Upper lobe of left lung (tissue), 6 donors: Measurements from ENCODE around the gene FAM20B. TPM values are rescaled to one million over a fixed set of nuclear protein-coding genes. Genes with fewer than 3 reads are reported as not detected.
A peak's percentile ranks its signal among the peaks of the same experiment; 100 is the strongest.

Experiments
- ATAC-seq, 2 donors: fragments of 200-7000 bp; cut with Tn5 transposase; one replicate each; pipeline ENCODE4 v1.9.1; 2022; ENCODE audit warnings: mild to moderate bottlenecking in 2 of 2, moderate library complexity in 2 of 2; ENCODE audit not compliant: low FRiP score in 2 of 2
- DNase-seq, 2 donors: peaks; one replicate each; pipeline ENCODE4 v3.0.0-alpha.2; 2019 to 2020
- H3K27ac ChIP-seq, 4 donors: fragments of 200-600 bp; sonication (generic); one replicate each; pipeline ENCODE4 v1.5.1; 2016 to 2019
- H3K27me3 ChIP-seq, 4 donors: fragments of 200-600 bp; sonication (generic); one replicate each; pipeline ENCODE4 v1.5.1; 2017 to 2019
- H3K36me3 ChIP-seq, 4 donors: fragments of 200-600 bp; sonication (generic); one replicate each; pipeline ENCODE4 v1.5.1; 2016 to 2019
- H3K4me1 ChIP-seq, 4 donors: fragments of 200-600 bp; sonication (generic); one replicate each; pipeline ENCODE4 v1.5.1; 2018 to 2019
- H3K4me3 ChIP-seq, 4 donors: fragments of 200-600 bp; sonication (generic); one replicate each; pipeline ENCODE4 v1.5.1; 2017 to 2019; ENCODE audit warnings: mild to moderate bottlenecking in 2 of 4, moderate library complexity in 1 of 4
- H3K9me3 ChIP-seq, 4 donors: fragments of 200-600 bp; sonication (generic); one replicate each; pipeline ENCODE4 v1.5.1; 2018 to 2019
- EP300 ChIP-seq, 4 donors: sonication (generic); formaldehyde crosslinking; IDR thresholded peaks; one replicate each; pipeline ENCODE4 v1.5.1; 2017; ENCODE audit warnings: antibody characterized with exemption in 4 of 4, control low read depth in 2 of 4
- POLR2A ChIP-seq, 4 donors: fragments of 450-650 bp; IDR thresholded peaks; one replicate each; pipeline ENCODE4 v1.5.1; 2016 to 2017; ENCODE audit warnings: antibody characterized with exemption in 4 of 4, mild to moderate bottlenecking in 2 of 4
- POLR2AphosphoS5 ChIP-seq, 2 donors: sonication (generic); formaldehyde crosslinking; IDR thresholded peaks; one replicate each; pipeline ENCODE4 v1.5.1; 2017; ENCODE audit warnings: antibody characterized with exemption in 2 of 2
- WGBS, 2 donors: methylation state at CpG; one replicate each; pipeline ENCODE4 v1.1.5; 2017 to 2018; 5-methylcytosine and 5-hydroxymethylcytosine counted together
- total RNA-seq, 6 donors: library from RNA; depleted of rRNA in 4 of 6; stranded (reverse); fragments of >200 nt in 4 of 6; gene quantifications; one replicate each; pipeline versions ENCODE4 v1.1.0 to v1.2.1, GENCODE V29; 2016 to 2021
- TF ChIP-seq, protein P1 (sequence below), 6 experiments: fragments of 450-650 bp in 4 of 6; fragments of 200-600 bp in 2 of 6; sonication (generic) in 2 of 6; IDR thresholded peaks; one replicate each; pipeline ENCODE4 v1.5.1; 2016 to 2019; ENCODE audit warnings: antibody characterized with exemption in 6 of 6
- donor health status: DM: no; HTN: no; CAD: no; lungs with moderate emphysema.
- donor health status: DM: no; HTN: yes; CAD: no; lungs with severe emphysema.

The FAM20B gene
- total RNA-seq, 6 donors from 2014 or later = 7.3 to 41.7 (median 24.9) TPM

DNA sequence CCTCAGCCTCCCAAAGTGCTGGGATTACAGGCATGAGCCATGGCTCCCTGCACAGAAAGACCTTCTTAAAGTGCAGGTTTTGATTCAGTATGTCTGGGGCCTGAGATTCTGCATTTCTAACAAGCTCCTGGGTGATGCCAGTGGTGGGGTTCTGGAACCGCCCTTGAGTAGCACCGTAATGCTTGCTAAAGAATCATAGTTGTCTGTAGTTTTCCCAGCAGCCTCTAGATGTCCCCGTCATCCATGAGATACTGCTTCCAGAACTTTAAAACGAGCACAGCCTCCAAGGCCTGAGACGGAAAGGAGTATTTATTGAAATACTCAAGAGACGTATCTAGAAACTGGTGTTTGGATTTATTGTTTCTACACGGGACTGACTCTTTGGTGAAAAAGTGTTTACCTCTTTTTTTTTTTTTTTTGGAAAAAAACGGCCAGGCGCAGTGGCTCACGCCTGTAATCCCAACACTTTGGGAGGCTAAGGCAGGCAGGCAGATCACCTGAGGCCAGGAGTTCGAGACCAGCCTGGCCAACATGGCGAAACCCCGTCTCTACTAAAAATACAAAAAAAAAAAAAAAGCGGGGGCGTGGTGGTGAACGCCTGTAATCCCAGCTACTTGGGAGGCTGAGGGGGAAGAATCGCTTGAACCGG is 53.5 kb downstream of the FAM20B start:
- H3K27me3 ChIP-seq = no peaks in the 10 kb centered on the region
- 48 to 53% methylated on average over 17 to 18 of the region's 18 CpGs for WGBS, 2 donors
- DNase-seq = peak in 1 of 2 donors; percentile 59
- H3K36me3 ChIP-seq = peaks cover 0 to 1% (median 0%) of the 10 kb centered on the region in 4 donors
- no peaks in the 10 kb centered on the region for H3K9me3 ChIP-seq
- peak; percentile 64 for ATAC-seq
- H3K4me1 ChIP-seq = peaks cover 17 to 18% (median 17%) of the 10 kb centered on the region in 4 donors
- H3K4me3 ChIP-seq = no peak overlapping the region
- no peak overlapping the region for H3K27ac ChIP-seq
- no peak for TF ChIP-seq POLR2A (IDR thresholded peaks at IDR 0.05)
- TF ChIP-seq, protein P1, sequence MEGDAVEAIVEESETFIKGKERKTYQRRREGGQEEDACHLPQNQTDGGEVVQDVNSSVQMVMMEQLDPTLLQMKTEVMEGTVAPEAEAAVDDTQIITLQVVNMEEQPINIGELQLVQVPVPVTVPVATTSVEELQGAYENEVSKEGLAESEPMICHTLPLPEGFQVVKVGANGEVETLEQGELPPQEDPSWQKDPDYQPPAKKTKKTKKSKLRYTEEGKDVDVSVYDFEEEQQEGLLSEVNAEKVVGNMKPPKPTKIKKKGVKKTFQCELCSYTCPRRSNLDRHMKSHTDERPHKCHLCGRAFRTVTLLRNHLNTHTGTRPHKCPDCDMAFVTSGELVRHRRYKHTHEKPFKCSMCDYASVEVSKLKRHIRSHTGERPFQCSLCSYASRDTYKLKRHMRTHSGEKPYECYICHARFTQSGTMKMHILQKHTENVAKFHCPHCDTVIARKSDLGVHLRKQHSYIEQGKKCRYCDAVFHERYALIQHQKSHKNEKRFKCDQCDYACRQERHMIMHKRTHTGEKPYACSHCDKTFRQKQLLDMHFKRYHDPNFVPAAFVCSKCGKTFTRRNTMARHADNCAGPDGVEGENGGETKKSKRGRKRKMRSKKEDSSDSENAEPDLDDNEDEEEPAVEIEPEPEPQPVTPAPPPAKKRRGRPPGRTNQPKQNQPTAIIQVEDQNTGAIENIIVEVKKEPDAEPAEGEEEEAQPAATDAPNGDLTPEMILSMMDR (IDR thresholded peaks at IDR 0.05) = peak; percentile 49 to 80 (median 67)

DNA sequence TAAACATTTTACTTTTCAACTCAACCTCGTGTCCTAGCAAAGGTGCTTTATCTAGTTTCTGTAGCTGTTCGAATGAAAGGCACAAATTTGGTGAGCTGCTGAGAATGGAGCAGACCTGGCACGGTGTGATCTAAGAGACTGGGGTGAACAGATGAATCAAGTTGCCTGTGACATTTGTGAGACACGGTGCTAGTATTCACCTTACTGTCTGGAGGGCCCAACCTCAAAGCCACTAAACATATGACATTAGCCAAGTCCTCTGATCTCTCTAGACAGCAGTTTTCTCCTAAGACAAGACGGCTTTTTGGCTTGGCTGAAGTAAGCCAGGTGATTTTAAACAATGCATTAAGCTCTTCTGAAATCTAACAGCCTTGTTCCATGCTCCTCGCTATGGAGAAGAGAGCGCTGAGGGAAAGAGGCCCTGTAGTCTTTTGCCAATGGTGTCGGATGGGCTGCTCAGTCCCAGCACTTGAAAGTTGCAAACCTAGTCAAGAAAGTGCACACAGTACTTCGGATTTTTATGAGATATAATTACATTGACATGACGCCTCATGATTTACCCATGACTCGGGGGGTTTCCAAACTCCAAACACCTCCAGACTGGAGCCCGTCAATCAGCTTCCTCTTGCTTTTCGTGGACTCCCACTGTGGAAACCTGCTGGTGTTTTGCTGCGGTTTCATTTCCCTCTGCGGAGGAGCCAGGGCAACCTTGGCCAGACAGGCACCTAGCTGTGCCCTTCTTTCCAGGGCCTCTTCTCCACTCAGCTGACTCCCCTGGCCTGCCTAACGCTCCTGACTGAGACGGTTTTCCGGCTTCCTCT is 55.4 kb downstream of the FAM20B start:
- Histone ChIP-seq H3K36me3 (peaks cover 0 to 12% (median 6%) of the 10 kb centered on the region in 4 donors), H3K9me3 (no peaks in the 10 kb centered on the region), H3K4me3 (peak overlapping the region; percentile 73 to 97 (median 82)), H3K4me1 (peaks cover 17 to 18% (median 17%) of the 10 kb centered on the region in 4 donors), H3K27me3 (no peaks in the 10 kb centered on the region), H3K27ac (peak overlapping the region; percentile 88 to 93 (median 90))
- ATAC-seq (no peak), DNase-seq (no peak)
- WGBS, 2 donors = 32 to 48% methylated on average over 14 to 18 of the region's 18 CpGs
- TF ChIP-seq, protein P1 (IDR thresholded peaks at IDR 0.05) = no peak
- no peak for TF ChIP-seq POLR2AphosphoS5 (IDR thresholded peaks at IDR 0.05)
- TF ChIP-seq EP300 (IDR thresholded peaks at IDR 0.05) = no peak
- no peak for TF ChIP-seq POLR2A (IDR thresholded peaks at IDR 0.05)

DNA sequence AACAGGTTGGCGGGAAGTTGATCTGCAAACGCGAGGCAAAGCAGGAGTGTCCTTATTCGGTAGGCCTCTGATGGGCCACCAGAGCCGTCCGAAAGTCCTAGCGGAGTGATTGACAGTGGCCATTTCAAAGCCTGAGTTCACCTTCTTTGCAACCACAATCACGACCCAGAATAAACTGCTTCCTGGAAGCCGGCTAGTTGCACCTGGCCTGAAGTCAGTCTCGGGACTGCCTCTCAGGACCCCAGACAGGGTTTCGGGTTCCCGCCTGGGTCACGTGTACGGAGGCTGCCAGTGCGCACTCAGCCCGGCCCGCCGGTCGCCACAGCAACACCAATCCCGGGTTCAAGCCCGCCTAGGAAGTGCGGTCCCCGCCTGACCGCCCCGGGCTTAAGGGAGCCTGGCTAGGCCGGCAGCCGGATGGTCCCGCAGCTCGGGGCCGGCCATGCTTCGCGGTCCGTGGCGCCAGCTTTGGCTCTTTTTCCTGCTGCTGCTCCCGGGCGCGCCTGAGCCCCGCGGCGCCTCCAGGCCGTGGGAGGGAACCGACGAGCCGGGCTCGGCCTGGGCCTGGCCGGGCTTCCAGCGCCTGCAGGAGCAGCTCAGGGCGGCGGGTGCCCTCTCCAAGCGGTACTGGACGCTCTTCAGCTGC is 56.1 kb downstream of the FAM20B start, which contains the start of gene TOR3A:
TSS of gene TOR3A (plus strand) at position 384 of the 646 bp plus-strand sequence. CDS start at position 443, 59 bp downstream.
- Histone ChIP-seq H3K4me1 (peaks cover 17 to 18% (median 17%) of the 10 kb centered on the region in 4 donors), H3K36me3 (peaks cover 0 to 16% (median 7%) of the 10 kb centered on the region in 4 donors), H3K27me3 (no peaks in the 10 kb centered on the region), H3K4me3 (peak within 1 kb of the TSS; percentile 73 to 97 (median 82)), H3K27ac (peak within 1 kb of the TSS; percentile 88 to 93 (median 90)), H3K9me3 (no peaks in the 10 kb centered on the region)
- WGBS, 2 donors = 0% methylated on average over 4 to 10 of the region's 51 CpGs
- peak; percentile 96 to 98 for DNase-seq
- TF ChIP-seq, protein P1 (IDR thresholded peaks at IDR 0.05) = peak in 2 of 6 experiments; percentile 11 to 14
- TF ChIP-seq POLR2A (IDR thresholded peaks at IDR 0.05) (peak in 3 of 4 donors; percentile 58 to 91 (median 91)), EP300 (IDR thresholded peaks at IDR 0.05) (peak in 1 of 4 donors; percentile 39), POLR2AphosphoS5 (IDR thresholded peaks at IDR 0.05) (peak; percentile 63 to 85)
- ATAC-seq = peak; percentile 95 to 96

DNA sequence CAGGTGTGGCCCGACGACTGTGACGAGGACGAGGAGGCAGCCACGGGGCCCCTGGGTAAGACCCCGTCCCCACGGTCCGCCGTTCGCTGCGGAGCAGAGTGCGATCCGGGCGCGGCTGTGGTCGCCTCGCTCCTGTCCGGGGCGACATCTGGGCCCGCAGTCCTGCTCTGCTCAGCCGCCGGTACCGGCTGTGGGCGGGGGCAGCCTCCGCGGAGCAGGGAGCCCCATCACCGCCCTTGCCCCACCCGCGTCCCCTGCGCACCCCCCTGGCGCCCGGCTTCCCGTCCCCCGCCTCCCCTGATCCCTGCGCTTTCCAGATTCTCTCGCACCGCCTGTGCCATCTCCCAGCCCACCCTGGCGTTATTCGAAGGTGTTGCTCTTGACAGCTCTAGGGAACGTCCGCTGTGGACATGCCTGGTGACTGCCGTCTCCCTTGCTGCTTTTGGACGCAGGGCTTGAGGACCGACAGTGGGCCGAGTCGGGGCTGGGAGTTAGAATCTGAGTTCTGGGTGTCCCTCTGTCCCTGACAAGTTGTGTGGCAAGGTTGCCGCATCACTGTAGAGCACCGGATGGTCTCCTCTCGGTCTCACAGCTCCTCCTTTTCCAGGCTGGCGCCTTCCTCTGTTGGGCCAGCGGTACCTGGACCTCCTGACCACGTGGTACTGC is 56.8 kb downstream of the FAM20B start:
- Histone ChIP-seq H3K36me3 (peaks cover 0 to 22% (median 10%) of the 10 kb centered on the region in 4 donors), H3K27me3 (no peaks in the 10 kb centered on the region), H3K4me1 (peaks cover 17 to 20% (median 17%) of the 10 kb centered on the region in 4 donors), H3K4me3 (peak overlapping the region; percentile 73 to 97 (median 82)), H3K9me3 (no peaks in the 10 kb centered on the region), H3K27ac (peak overlapping the region; percentile 88 to 93 (median 90))
- TF ChIP-seq POLR2AphosphoS5 (IDR thresholded peaks at IDR 0.05) = peak in 1 of 2 donors; percentile 26
- TF ChIP-seq, protein P1 (IDR thresholded peaks at IDR 0.05) = no peak
- DNase-seq = peak; percentile 49 to 90
- 0 to 1% methylated on average over 4 to 31 of the region's 52 CpGs for whole genome bisulfite sequencing, 2 donors
- ATAC-seq = peak; percentile 5 to 61
